ENCODE results near the gene DNAJB1. TPM values are rescaled to one million over a fixed set of nuclear protein-coding genes. Genes with fewer than 3 reads are reported as not detected.
"Not testable (repeated sequence)": the region's sequence is repeated elsewhere in the genome, so short reads cannot be mapped to it uniquely, and the experiment has no call there.

DNAJB1 gene
- 113 TPM in 2 replicates for total RNA-seq

DNA sequence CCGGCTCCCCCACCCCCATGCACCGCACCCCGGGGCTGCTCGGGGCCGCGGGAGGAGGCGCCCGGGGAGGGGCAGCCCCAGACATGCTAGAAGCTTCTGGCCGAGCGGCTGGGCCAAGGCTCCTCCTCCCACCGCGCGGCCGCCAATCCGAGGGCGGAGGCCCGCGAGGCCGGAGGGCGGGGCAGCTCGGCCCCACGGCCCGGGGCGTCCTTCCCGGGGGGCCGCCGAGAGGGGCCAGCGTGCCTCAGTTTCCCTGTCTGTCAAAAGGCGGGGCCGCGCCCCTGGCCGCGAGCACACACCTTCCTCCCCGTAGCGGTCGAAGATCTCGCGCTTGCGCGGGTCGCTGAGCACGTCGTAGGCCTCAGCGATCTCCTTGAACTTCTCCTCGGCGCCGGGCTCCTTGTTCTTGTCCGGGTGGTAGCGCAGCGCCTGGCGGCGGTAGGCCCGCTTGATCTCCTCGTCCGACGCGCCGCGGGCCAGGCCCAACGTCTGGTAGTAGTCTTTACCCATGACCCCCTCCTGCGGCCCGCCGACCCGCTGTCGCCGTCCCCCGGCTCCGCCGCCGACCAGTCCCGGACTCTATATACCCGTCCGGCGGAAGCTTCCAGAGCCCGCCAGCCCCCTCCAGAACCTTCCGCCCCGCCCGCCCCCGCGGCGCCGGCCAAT is at the start of gene DNAJB1:
Gene DNAJB1 (minus strand): TSS at position 558 of the 666 bp plus-strand sequence. CDS start 48 bp downstream, at position 510.
- H3K27me3 Mint-ChIP-seq (ENCODE audit: low read depth), result no peaks in the 10 kb centered on the region
- H3K27ac Mint-ChIP-seq, result peak within 1 kb of the TSS; percentile 94
- intact Hi-C loops (cut with micrococcal nuclease), result loop anchor here (1.0 to 10.0 kb wide), 2 partner anchors 11 to 1353 kb away; partner anchors contain the start of gene TECR
- peaks cover 45% of the 10 kb centered on the region for H3K36me3 Mint-ChIP-seq (ENCODE audit: low read depth)
- H3K4me1 Mint-ChIP-seq (ENCODE audit: low read depth), result peaks cover 52% of the 10 kb centered on the region
- no peaks in the 10 kb centered on the region for H3K9me3 Mint-ChIP-seq
- H3K4me3 Mint-ChIP-seq (ENCODE audit: low read depth), result peak within 1 kb of the TSS; percentile 88
- no peak for DNase-seq (ENCODE audit: low spot score)

DNA sequence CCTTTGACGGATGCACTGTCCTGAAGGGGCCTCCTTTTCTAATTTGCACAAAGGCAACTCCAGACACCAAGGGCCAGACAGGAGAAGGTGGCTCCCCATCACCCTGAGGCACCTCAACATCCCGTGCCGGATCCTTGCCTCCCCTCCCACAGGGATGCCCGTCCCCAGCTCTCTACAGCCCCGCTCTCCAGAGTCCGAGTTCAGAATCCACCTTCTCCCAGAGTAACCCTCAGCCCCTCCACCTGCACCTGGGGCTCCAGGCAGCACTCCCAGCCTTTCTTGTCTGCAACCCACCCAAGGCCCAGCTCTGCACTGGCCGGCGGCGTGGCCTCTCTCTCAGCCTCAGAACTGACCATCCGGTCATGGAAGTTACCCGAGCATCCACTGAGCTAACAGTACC is 48.9 kb upstream of the DNAJB1 start:
- no peaks in the 10 kb centered on the region for H3K27me3 Mint-ChIP-seq (ENCODE audit: low read depth)
- H3K9me3 Mint-ChIP-seq, result no peaks in the 10 kb centered on the region
- H3K36me3 Mint-ChIP-seq (ENCODE audit: low read depth), result peaks cover 27% of the 10 kb centered on the region
- no peak overlapping the region for H3K4me3 Mint-ChIP-seq (ENCODE audit: low read depth)
- H3K27ac Mint-ChIP-seq, result no peak overlapping the region
- intact Hi-C loops (cut with micrococcal nuclease), result no loop called here
- DNase-seq (ENCODE audit: low spot score), result no peak
- H3K4me1 Mint-ChIP-seq (ENCODE audit: low read depth), result peaks cover 17% of the 10 kb centered on the region

DNA sequence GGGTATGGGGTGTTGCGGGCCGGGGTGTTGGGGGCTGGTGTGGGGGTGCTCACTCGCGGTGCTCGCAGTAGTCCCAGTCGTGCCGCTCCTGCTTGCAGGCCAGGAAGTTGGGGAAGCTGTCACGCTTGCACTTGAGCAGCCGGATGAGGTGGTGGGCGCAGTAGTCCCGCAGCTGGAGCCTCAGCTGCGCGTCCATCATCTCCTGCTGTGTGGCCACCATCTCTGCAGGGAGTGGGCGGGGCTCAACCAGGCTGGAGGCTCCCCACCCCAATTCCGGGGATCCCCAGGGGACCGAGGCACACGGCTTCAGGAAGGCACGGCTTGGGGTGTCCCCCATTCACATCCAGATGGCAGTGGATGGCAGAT is 48.5 kb upstream of the DNAJB1 start:
- intact Hi-C loops (cut with micrococcal nuclease), result no loop called here

DNA sequence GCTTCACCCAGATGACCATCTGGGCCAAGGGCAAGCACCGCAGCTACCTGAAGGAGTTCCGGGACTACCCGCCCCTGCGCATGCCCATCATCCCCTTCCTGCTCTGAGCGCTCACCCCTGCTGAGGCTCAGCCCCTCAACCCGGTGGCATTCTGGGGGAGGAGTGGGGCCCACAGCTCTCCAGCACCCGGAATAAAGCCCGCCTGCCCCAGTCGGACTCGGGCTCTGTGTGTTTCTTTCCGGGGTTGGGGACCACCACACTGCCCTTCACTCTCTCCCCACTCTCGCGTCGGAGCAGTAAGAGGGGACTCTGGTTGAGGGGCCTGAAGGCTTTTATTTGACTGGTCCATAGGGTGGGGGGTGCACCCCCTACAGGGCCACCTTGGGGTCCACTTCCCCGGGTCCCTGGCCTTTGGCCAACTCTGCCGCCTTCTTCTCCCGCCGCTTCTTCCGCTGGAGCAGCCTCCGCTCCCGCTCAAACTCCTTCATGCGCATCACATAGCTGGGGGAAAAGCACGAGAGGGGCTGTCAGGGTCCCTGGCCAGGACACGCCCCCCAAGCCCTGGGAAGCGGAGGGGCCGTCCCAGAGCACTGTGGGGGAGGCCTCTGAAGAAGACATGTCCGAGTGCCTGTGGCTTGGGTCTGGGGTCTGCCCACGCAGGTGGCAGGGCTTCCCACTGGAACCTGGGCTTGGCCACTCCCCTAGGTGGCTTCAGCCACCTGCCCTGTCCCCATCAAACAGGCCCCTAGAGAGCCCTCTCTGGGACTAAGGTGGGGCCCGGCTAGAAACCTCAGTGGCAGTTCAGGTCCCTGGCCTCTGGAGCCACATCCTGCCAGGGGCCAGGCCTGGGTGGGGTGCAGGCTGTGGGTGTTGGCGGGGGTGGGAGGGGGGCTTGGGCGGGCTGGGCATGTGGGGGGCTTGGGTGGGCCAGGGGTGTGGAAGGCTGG is 47.8 kb upstream of the DNAJB1 start:
- Mint-ChIP-seq H3K9me3 (no peaks in the 10 kb centered on the region), H3K27ac (no peak overlapping the region), H3K4me3 (ENCODE audit: low read depth) (no peak overlapping the region), H3K36me3 (ENCODE audit: low read depth) (peaks cover 27% of the 10 kb centered on the region), H3K27me3 (ENCODE audit: low read depth) (no peaks in the 10 kb centered on the region), H3K4me1 (ENCODE audit: low read depth) (peaks cover 15% of the 10 kb centered on the region)
- no peak for DNase-seq (ENCODE audit: low spot score)
- intact Hi-C loops (cut with micrococcal nuclease), result no loop called here

More for the DNA sequence above, 48.5 kb upstream of the DNAJB1 start:
- DNase-seq (ENCODE audit: low spot score), result no peak
- no peak overlapping the region for H3K4me3 Mint-ChIP-seq (ENCODE audit: low read depth)
- no peaks in the 10 kb centered on the region for H3K9me3 Mint-ChIP-seq
- no peak overlapping the region for H3K27ac Mint-ChIP-seq
- H3K36me3 Mint-ChIP-seq (ENCODE audit: low read depth), result peaks cover 27% of the 10 kb centered on the region
- no peaks in the 10 kb centered on the region for H3K27me3 Mint-ChIP-seq (ENCODE audit: low read depth)
- H3K4me1 Mint-ChIP-seq (ENCODE audit: low read depth), result peaks cover 18% of the 10 kb centered on the region

DNA sequence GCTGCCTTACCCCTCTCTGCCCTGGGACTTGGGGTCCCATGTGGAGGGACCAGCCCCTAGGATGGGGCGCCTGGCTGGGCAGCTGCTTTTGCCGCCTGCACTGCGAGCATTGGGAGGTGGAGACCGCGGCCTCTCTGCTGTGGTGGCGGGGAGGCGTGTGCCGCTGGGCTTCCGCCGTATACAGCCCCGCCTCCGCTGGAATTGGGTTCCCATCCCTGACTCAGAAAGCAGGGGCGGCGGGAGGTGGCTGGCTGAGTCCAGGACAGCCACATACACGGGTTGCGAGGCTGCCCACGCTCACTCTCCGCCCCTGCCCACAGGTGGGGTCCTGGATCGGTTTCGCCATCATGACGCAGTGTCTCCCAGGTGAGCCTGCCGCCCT is 47.1 kb upstream of the DNAJB1 start:
- no peak overlapping the region for H3K27ac Mint-ChIP-seq
- DNase-seq (ENCODE audit: low spot score), result no peak
- peaks cover 27% of the 10 kb centered on the region for H3K36me3 Mint-ChIP-seq (ENCODE audit: low read depth)
- intact Hi-C loops (cut with micrococcal nuclease), result no loop called here
- no peaks in the 10 kb centered on the region for H3K9me3 Mint-ChIP-seq
- H3K27me3 Mint-ChIP-seq (ENCODE audit: low read depth), result no peaks in the 10 kb centered on the region
- H3K4me1 Mint-ChIP-seq (ENCODE audit: low read depth), result peaks cover 9% of the 10 kb centered on the region
- H3K4me3 Mint-ChIP-seq (ENCODE audit: low read depth), result no peak overlapping the region

DNA sequence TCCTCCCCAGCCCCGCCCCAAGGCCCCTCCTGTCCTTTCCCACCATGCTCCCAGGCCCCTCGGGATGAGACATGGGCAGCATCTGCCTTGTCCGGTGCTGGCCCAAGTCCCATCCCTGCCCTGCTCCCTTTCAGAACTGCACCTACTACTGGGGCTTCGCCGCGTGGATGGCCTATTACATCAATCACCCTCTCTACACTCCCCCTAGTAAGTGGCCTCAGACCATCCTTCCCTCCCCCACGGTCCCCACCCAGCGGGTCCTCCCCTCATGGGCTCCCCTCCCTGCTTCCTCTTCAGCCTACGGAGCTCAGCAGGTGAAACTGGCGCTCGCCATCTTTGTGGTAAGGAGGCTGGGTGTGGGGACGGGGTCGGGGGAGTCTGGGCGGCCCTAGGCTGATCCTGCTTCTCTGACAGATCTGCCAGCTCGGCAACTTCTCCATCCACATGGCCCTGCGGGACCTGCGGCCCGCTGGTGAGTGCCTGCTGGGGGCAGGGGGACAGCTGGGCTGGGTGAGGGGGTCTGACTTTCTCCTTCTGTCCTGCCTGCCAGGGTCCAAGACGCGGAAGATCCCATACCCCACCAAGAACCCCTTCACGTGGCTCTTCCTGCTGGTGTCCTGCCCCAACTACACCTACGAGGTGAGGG is 46.6 kb upstream of the DNAJB1 start:
- not testable (repeated sequence) for H3K4me3 Mint-ChIP-seq (ENCODE audit: low read depth); H3K4me1 Mint-ChIP-seq (ENCODE audit: low read depth)
- H3K36me3 Mint-ChIP-seq (ENCODE audit: low read depth), result peaks cover 27% of the 10 kb centered on the region

DNA sequence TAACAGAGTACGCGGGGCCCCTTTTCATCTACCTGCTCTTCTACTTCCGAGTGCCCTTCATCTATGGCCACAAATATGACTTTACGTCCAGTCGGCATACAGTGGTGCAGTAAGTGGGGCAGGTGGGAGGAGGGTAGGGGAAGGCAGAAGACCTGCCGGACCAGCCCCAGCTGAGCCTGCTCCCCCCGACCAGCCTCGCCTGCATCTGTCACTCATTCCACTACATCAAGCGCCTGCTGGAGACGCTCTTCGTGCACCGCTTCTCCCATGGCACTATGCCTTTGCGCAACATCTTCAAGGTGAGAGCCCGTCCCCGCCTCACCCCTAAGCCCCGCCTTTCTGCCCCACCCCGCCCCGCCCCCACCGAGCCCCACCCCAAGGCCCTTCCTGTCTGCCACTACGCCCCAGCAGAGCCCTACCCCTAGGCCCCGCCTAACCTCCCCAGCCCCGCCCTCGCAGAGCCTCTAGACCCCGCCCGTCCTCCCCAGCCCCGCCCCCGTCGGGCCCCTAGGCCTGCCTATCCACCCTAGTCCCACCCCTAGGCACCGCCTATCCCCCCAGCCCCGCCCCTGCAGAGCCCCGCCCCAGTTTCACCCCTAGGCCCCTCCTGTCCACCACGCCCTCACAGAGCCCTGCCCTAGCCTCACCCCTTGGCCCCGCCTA is 45.9 kb upstream of the DNAJB1 start:
- Mint-ChIP-seq H3K4me1 (ENCODE audit: low read depth) (peaks cover 6% of the 10 kb centered on the region), H3K27me3 (ENCODE audit: low read depth) (no peaks in the 10 kb centered on the region), H3K4me3 (ENCODE audit: low read depth) (no peak overlapping the region), H3K36me3 (ENCODE audit: low read depth) (peaks cover 27% of the 10 kb centered on the region), H3K27ac (no peak overlapping the region), H3K9me3 (no peaks in the 10 kb centered on the region)
- DNase-seq (ENCODE audit: low spot score), result no peak
- intact Hi-C loops (cut with micrococcal nuclease), result no loop called here

More for the DNA sequence above, 46.6 kb upstream of the DNAJB1 start:
- H3K27me3 Mint-ChIP-seq (ENCODE audit: low read depth); intact Hi-C loops (cut with micrococcal nuclease); H3K27ac Mint-ChIP-seq; DNase-seq (ENCODE audit: low spot score); H3K9me3 Mint-ChIP-seq: not testable (repeated sequence)

DNA sequence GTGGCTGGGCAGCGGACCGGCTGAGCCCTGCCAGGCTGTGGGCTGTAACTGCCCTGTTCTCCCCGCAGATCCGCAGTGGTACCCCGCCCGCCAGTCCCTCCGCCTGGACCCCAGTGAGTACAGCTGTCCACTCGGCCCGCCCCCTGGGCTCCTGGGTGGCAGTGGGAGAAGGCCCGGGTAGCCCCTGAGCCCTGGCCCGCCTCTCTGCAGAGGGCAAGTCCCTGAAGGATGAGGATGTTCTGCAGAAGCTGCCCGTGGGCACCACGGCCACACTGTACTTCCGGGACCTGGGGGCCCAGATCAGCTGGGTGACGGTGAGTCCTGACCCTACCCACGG is 45.4 kb upstream of the DNAJB1 start:
- DNase-seq (ENCODE audit: low spot score), result no peak
- intact Hi-C loops (cut with micrococcal nuclease), result no loop called here
- Mint-ChIP-seq H3K27me3 (ENCODE audit: low read depth) (no peaks in the 10 kb centered on the region), H3K9me3 (no peaks in the 10 kb centered on the region), H3K27ac (no peak overlapping the region), H3K36me3 (ENCODE audit: low read depth) (peaks cover 26% of the 10 kb centered on the region), H3K4me3 (ENCODE audit: low read depth) (no peak overlapping the region), H3K4me1 (ENCODE audit: low read depth) (peaks cover 4% of the 10 kb centered on the region)

DNA sequence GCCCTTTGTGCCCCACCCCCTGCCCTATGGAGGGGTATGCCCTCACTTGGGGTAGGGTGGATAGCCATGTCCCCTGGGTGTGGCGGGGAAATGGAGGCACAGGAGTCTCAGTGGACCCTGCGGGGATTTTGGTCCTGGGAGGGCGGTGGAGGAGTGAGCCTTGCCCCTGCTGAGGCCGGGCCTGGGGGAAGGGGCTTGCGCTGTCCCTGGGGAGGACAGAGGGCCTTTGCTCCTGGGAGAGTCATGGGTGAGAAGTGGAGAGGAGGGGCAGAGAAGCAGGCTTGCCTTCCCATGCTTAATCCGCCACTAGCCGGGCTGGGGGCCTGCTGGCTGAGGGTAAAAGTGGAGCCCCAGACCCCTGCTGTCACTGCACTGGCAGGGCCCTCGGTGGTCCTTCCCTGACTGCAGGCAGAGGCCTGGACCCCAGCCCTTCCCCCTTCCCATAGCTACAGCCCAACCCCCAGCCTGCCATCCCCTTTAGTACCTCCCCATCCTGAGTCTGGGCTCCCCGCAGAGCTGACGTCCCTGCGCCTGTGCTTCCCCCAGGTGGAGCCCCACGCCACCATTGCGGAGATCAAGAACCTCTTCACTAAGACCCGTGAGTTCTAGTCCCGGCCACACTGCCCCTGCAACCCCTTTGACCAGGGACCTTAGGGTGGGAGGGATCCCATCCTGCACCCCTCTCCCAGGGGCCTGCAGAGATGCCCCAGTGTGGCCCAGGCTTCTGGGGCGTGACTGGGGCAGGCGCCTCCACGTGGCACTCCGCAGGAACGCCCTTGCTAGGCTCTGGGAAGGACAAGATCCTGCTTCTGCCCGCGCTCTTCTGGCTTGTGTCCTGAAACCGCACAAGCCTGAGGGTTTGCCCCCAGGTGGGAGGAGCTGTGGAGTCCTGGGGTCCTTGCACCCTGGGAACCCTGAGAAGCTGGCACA is 44.7 kb upstream of the DNAJB1 start:
- H3K4me3 Mint-ChIP-seq (ENCODE audit: low read depth), result no peak overlapping the region
- H3K36me3 Mint-ChIP-seq (ENCODE audit: low read depth), result peaks cover 22% of the 10 kb centered on the region
- no peaks in the 10 kb centered on the region for H3K9me3 Mint-ChIP-seq
- no peaks in the 10 kb centered on the region for H3K27me3 Mint-ChIP-seq (ENCODE audit: low read depth)
- intact Hi-C loops (cut with micrococcal nuclease), result no loop called here
- DNase-seq (ENCODE audit: low spot score), result no peak
- H3K27ac Mint-ChIP-seq, result no peak overlapping the region
- H3K4me1 Mint-ChIP-seq (ENCODE audit: low read depth), result peaks cover 4% of the 10 kb centered on the region

DNA sequence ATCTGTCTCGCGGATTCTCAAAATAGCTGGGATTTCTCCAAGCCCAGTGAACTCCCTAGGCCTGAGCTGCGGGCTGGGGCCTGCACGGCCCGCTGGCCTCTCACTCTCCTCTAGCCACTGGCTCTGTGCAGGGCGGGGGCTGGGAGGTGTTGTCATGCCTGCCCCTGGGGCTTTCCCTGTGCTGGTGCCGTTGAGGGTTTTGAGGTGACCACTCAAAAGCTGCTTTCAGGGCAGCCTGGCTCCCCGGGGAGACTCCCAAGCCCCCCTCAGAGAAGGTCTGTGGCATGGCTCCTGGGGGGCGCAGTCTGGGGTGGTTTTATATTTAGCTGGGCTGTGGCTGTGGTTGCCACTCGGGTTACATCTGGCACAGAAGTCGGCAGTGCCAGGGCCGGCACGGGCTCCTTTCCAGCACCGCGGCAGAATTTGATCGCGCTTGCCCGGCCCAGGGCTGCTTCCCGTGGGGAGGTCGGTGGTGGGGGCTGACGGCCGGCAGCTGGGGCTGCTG is 43.7 kb upstream of the DNAJB1 start:
- Mint-ChIP-seq H3K36me3 (ENCODE audit: low read depth) (peaks cover 14% of the 10 kb centered on the region), H3K27me3 (ENCODE audit: low read depth) (no peaks in the 10 kb centered on the region), H3K4me3 (ENCODE audit: low read depth) (no peak overlapping the region), H3K9me3 (no peaks in the 10 kb centered on the region), H3K27ac (no peak overlapping the region), H3K4me1 (ENCODE audit: low read depth) (peaks cover 4% of the 10 kb centered on the region)
- DNase-seq (ENCODE audit: low spot score), result no peak
- intact Hi-C loops (cut with micrococcal nuclease), result no loop called here

DNA sequence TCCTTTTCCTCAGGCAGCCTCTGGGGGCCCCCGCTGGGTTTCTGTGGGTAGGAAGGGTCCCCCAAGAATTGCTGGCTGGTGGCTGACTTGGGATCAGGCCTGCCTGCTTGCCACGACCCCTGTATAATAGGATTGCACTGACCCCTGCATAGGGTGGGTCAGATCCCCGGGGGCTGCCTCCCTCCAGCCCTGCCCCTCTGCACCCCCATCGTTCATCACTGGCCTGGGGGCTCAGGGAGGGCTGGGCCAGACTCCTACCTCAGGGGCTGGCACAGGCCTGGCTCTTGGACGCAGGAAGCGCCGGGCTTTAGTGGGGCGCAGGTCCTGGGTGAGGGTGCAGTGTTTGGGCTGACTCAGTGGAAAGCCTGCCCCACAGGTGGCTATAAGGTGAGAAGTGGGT is 43.1 kb upstream of the DNAJB1 start:
- peaks cover 9% of the 10 kb centered on the region for H3K4me1 Mint-ChIP-seq (ENCODE audit: low read depth)

DNA sequence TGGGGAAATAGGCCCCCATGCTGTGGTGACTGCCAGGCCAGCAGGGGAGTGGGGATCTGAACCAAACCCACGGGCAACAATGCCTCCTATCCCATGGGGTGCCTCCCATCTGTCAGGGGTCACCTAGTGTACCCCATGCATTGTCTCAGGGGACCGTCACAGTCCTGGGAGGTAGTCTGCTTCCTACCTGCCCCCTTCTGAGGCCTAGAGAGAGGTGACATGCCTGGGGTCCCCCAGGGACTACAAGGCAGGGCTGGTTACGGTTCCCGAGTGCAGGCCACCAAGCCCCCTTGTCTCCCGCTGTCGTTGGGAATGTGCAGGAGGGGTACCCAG is 42.5 kb upstream of the DNAJB1 start:
- H3K27me3 Mint-ChIP-seq (ENCODE audit: low read depth), result no peaks in the 10 kb centered on the region
- DNase-seq (ENCODE audit: low spot score), result no peak
- peaks cover 11% of the 10 kb centered on the region for H3K36me3 Mint-ChIP-seq (ENCODE audit: low read depth)
- H3K4me1 Mint-ChIP-seq (ENCODE audit: low read depth), result peaks cover 13% of the 10 kb centered on the region
- H3K27ac Mint-ChIP-seq, result no peak overlapping the region
- no peak overlapping the region for H3K4me3 Mint-ChIP-seq (ENCODE audit: low read depth)
- intact Hi-C loops (cut with micrococcal nuclease), result no loop called here
- H3K9me3 Mint-ChIP-seq, result no peaks in the 10 kb centered on the region

More for the DNA sequence above, 43.1 kb upstream of the DNAJB1 start:
- no peak for DNase-seq (ENCODE audit: low spot score)
- Mint-ChIP-seq H3K4me3 (ENCODE audit: low read depth) (no peak overlapping the region), H3K27ac (no peak overlapping the region), H3K27me3 (ENCODE audit: low read depth) (no peaks in the 10 kb centered on the region), H3K9me3 (no peaks in the 10 kb centered on the region), H3K36me3 (ENCODE audit: low read depth) (peaks cover 14% of the 10 kb centered on the region)
- intact Hi-C loops (cut with micrococcal nuclease), result no loop called here

All from activated T-helper 2 cell treated with anti-CD3 and anti-CD28 coated beads, Interferon-gamma antibody, Interleukin-2, Interleukin-4, amounts not matched to agents 10 μg/mL and 5 μg/mL and 100 μg/mL, durations not matched to agents 14 hours and 24 hours and 36 hours (primary cell).